RPMI8226 (cell line): ENCODE measurements around the gene COL9A3.

Experiments
- DNase-seq: peaks from one replicate; pipeline ENCODE4 v3.0.0-alpha.2; 2015

COL9A3 gene

DNA sequence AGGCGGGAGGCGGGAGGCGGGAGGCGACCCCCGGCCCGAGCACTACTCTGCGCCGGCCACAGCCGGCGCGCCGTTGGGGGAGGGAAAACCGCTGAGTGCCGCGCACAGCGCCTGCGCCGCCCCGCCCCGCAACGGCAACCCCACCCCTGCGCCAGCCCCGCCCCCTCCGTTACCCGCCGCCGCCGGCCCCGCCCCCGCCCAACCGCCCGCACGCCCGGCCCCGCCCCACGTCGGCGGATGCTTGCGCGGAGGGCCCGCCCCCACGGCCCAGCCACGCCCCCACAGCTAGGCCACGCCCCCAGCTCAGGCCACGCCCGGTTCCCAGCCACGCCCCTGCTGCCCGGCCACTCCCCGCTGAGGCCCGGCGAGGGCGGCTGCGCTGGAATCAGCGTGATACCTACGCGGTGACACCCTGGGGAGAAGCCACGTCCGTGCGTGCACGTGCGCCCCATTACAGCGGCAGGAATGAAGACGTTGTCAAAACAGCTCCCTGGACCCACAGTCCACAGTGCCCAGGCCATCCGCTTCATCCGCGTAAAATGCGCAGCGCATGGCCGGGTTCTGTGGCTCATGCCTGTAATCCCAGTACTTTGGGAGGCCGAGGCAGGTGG, 45.0 kb downstream of the COL9A3 start, which contains the start of gene TCFL5:
Gene TCFL5, minus strand, starts transcription at position 97 of the 611 bp plus-strand sequence. CDS start 152 bp downstream, outside the sequence.
- peak; percentile 86 for DNase-seq

DNA sequence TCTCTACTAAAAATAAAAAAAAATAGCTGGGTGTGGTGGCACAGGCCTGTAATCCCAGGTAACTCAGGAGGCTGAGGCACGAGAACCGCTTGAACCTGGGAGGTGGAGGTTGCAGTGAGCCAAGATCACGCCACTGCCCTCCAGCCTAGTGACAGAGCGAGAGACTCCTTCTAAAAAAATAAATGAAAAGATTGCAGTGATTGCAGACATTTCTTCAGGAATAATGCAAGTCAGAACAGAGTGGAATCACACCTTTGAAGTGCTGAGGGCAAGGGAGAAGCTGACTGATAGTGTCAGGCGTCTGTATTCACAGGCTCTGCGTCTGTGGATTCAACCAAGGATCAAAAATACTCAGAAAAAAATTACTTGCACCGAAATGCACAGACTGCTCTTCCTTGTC, 47.4 kb downstream of the COL9A3 start:
- DNase-seq, result no peak

DNA sequence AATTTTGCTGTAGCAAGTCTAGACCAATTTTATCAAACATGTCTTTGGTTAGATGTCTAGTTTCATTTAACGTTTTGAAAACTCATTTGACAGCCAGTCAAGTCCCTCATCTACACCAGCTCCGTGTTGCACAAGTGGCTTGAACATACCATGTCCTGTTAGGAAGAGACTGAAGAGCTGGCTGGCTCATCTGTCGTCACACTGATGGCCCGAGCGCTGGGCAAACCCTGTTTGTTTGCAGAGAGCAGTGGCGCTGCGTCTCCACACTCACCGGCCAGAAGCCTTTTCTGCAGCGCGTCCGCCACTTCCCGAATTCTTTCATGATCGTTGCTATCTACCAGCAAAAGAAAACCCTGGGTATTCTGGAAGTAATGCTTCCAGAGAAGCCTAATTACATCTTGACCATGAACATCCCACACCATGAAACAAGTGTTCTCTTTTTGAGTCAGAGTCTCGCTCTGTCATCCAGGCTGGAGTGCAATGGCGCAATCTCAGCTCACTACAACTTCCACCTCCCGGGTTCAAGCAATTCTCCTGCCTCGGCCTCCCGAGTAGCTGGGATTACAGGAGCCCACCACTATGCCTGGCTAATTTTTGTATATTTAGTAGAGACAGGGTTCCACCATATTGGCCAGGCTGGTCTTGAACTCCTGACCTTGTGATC, 55.5 kb downstream of the COL9A3 start:
- DNase-seq, result no peak

DNA sequence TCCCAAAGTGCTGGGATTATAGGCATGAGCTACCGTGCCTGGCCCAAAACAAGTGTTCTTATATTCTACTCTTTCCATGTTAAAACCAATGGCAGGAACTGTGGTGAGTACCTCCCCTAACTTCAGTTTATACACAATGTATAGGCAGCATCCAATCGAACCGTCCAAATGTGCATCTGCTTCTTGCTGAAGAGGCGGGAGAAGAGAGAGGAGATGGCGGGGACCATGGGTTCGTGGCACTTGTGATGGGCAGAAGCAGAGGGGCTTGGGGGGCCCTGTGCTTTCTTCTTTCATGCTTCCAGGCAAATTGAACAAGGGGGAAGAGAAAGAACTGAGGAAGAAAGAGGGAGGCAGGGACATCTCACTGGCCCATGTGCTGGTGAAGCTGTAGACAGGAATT, 56.0 kb downstream of the COL9A3 start:
- no peak for DNase-seq

DNA sequence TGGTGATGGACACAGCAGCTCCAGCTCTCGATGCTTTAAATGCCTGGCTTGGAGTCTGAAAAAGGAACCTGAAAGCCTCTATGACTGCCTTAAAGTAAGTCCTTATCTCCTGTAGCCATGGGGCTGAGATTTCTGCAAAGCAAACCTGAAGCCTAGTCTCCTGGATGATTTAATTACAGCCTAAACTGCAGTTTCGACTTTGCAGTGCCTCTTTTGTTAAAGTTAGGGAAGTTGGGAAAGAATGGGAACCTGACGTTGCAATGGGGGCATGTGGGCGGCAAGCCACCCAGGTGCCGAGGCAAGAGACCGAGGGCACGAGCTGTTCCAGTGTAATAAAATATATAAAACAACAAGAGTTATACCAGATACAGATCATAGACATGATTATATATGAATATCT, 56.4 kb downstream of the COL9A3 start:
- no peak for DNase-seq

DNA sequence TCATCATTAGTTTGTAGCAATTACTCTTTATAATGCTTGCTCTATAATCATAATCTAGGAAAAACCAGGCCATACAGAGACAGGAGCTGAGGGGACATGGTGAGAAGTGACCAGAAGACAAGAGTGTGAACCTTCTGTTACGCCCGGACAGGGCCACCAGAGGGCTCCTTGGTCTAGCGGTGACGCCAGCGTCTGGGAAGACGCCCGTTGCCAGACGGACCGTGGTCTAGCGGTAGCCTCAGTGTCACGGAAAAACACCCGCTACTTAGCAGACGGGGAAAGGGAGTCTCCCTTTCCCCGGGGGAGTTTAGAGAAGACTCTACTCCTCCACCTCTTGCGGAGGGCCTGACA, 56.8 kb downstream of the COL9A3 start:
- DNase-seq, result peak; percentile 67

DNA sequence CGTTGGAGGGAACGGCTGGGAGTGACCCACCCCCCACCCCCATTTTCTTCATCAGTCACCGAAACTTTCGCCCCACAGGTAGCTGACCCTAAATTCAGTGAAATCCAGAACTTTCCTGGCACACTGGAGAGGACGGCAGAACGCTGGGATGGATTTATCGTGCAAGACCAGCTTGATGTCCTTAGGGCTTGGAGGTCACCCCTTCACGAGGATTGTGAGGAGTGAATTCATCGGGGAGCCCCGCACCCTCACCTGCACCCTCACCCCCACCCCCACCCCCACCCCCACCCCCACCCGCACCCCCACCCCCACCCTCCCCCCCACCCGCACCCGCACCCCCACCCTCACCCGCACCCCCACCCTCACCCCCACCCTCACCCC, 58.1 kb downstream of the COL9A3 start:
- no peak for DNase-seq

DNA sequence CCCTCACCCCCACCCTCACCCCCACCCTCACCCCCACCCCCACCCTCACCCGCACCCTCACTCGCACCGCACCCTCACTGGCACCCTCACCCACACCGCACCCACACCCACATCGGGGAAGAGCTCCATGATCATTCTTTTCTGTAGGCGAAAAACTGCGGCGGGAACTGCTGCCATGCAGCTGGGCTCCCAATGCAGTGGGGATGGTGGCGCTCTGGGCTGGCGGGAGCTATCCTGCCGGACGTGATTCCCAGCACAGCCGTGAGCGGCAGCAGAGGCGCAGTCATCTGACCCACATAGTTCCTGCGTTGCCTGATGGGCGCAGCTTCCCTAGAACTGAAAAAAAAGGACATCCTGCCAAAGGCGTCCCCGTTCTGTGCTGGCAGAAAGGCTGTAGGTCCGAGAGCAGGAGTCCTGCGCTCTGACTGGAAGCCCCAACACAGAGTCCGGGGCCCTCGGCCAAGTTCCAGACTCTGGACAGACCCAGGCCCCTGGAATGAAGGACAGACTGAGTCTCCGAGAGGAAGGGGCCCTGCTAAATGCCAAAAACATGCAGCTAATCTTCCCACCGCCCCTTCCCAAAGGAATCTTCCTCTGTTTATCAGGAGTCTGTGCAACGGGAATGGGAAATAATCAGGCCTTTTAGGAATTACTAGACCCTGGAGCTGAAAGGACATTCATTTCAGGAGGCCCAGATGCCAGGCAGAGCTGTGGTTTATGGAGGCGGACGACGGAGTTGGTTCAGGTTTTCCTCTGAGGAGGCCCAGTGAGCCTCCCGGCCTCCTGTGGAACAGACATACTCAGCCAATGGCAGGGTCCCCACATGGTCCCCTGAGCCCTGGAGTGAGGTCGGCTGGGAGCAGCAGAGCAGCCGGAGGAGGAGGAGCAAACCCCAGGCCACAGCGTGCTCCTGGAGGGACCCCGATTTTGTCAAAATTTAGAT, 58.8 kb downstream of the COL9A3 start:
- peak; percentile 33 for DNase-seq

DNA sequence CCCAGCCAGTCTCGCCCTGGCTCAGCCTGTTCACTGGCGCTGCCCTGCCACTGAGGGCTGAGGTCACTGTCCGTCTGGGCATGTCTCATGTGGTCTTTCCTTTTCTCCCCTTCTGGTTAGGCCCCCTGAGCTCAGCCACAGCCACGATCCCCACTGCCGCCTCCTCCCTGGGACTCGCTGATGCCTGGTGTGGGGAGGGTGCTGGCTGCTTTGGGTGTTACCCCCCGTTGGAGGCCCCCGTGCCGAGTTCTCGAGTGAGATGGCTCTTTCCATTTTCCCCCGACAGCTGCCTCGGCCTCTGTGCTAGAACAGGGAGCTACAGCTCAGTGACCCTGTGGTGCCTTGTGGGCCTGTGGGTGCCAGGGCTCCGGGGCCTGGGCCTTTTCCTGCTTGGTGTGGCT, 59.7 kb downstream of the COL9A3 start:
- no peak for DNase-seq

DNA sequence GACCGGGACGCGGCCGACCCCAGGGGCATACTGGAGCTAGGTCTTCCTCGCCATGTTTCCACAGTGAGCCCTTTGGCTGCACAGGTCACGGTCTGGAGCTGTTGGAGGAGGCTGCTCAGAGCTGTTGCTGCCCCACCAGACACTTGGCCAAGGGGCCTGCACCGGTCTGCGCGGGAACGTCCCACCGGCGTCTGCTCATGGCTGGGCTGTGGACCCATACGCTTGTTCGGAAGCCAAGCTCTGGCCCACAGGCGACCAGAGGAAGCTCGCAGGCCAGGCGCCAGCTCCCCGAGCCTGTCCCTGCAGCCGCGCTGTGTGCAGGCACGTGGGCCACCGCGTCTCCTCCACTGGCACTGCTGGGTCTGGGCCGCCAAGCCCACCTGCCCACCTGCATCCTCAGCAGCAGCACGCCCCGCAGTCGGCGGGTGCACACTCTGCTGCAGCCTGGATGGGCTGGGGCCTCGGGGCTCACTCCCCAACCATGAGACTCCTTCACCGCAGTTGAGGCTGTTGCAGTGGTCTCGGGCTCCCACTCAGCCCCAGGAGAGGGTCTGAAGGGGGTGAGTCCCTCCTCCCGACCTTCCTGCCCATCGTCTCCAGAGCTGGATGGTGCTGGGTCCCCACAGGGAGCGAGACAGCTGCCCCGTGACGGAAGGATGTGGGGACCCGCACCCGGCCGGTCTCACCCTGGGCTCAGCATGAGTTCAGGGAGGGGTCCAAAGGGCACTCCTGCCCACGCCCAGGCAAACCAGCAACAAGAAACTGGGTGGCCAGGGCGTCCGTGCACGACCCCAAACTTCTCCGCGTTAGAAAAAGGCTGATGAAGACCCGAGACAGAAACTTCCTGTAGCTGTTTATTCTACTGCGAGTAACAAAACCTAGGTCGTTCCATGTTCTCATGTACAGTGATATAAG, 60.3 kb downstream of the COL9A3 start:
- no peak for DNase-seq

DNA sequence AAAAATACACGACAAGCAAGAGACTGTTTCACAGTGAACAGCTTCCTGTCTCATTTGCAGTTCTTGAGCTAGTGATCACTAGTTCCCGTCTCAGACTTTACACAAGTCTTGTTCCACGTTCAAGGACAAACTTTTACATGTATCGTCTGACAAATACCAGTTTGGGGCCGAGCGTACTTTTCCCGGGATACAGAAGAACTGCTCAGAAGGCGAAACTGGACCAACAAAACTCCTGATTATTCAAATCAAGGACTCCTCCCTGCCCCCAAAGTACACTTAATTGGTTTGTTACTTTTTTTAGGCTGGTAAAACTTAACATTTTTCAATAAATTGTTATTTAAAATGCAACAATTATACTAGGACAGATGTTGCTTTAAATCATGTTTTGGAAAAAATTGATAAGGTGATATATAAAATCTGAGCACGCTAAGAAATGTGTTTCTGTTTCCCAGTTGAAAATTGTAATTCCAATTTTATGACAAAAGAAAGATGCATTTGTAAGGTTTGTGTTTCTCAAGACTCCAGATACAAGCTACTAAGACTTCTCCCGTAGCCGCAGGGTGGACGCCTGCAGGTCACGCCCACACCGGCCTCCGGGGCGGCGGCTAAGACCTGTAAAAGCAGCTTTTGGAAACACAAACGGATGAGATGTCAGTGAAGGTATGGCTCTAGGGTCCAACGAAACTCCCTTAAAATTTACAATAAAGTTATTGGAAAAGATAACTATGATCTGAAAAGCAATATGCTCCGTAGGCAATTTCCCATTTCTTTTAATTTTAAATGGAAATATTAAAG, 61.6 kb downstream of the COL9A3 start:
- DNase-seq, result no peak

DNA sequence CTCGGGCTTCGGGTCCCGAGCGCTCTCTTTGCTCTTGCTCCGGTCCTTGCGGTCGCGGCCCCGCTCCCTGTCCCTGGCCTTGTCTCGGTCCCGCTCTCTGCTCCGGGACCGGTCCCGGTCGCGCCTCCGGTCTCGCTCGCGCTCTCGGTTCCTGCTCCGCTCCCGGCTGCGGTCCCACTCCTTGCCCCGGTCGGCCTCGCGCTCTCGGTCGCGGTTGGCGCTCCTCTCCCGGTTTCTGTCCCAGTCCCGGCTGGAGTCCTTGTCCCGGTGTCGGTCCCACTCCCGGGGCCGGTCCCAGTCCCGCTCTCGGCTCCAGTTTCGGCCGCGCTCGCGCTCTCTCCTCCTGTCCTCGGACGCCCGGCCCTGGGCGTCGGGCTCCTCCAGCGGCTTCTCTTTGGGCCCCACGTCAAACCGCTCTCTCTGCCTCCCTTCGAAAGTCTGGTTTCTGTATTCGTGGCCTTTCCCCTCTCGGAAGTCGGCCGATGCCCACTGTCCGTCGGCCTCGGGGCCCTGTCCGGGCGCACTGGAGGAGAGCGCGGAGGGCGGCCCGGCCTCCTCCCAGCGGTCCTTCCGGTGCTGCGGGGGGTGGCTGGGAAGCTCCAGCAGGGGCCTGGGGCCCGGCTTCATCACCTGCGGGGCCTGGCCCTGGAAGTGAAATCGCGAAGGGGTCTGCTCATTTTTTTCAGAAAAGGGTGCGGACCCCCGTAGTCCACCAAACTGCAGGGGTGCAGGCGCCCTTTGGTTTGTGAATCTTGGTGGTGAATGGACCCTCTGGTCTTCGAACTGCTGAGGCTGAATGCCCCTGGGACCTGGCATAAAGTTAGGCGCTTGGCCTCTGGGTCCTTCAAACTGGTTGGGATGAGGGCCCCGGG, 62.7 kb downstream of the COL9A3 start:
- no peak for DNase-seq

DNA sequence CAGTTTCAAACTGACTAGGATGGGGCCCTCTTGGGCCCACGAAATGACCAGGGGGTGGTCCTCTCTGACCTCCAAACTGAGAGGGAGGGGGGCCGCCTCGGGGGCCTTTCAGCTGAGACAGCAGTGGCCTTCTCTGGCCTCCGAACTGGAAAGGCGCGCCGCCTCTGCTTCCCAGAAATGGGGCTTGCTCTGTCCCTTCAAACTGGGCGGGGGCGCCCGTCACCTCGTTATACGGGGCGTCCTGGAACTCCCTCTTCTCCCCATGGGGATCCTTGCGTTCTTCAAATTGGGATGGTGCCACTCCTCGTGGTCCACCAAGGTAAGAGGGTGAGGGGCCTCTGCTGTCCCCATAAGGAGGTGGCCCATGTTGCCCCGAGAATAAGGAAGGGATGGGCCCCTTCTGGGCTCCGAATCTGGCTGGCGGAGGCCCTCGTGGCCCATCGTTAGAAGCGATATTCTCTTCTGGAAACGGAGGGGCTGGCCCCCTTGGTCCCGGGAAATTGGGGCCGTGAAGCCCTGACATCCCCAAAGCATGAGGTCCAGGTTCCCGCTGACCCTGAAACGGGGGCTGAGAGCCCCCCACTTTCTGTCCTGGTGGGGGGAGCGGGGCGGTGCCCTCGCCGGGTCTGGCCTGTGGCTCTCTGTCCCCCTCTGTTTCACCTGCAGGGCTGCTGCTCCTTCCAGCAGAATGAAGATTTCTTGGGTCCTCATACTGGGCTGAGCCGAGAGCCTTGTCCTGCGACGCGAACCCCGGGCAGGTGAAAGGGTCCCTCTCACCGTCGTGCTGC, 63.5 kb downstream of the COL9A3 start:
- no peak for DNase-seq

DNA sequence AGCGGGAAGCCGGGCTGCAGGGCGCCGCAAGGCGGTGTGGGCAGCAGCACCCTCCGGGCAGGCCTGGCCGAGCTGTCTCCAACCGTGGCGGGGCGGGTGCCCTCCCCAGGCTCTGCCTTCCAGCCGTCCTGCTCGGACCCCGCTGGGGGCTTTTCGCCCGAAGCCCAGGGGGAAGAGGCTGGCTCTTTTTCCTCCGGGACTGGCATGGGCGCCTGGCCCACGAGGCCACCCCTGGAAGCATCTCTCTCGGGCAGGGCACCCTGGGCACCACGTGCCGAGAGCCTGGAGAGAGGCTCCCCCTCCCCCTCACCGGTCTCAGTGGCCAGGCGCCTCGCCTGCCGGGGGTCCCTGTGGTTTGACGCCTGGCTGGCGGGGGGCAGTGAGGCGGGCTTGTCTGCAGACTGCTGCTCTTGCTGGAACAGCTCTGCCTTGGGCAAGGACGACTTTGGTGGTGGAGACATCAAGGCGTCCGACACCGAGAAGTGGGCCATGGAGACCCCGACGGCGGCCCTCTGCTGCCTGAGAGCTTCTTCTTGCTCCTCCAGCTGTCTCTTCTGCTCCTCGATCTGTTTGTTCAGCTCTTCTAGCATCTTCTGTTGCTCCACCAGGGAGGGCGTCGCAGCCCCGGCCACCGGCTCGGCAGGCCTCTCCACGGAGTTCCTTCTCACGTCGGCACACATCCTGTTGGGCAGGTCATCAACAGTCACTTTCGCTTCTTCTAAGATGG, 64.2 kb downstream of the COL9A3 start:
- no peak for DNase-seq

DNA sequence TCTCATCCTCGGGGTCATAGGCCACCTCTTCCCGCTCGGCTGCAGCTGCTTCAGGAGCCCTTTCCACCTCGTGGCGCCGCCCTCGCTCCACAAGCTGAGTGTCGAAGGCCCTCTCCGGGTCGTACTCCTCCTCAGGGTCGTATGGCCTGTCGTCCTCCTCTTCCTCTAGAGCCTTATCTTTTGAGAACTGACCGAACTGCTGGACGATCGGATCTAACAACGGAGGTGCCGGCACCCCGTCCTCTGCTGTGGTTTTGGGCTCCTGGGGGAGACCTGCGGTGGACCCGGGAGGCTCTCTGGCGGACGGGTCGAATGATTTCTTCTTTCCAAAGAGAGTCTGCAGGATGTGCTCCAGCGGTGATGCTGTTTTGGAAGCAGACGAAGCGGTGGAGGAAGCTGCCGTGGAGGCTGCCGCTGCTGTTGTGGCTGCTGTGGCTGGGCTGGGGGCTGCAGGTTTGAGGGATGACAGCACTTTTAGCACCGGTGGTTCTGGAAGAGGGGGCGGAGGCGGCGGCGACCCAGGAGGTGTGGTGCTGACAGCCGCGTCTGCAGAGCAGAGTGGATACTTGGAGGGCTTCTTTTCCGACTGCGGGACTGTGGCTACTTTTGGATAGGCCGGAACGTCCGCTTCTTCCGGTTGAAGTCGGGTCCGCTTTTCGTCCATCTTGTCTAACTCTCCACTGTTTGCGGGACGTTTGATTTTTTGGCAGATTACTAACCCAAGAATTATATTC, 65.0 kb downstream of the COL9A3 start:
- DNase-seq, result no peak

DNA sequence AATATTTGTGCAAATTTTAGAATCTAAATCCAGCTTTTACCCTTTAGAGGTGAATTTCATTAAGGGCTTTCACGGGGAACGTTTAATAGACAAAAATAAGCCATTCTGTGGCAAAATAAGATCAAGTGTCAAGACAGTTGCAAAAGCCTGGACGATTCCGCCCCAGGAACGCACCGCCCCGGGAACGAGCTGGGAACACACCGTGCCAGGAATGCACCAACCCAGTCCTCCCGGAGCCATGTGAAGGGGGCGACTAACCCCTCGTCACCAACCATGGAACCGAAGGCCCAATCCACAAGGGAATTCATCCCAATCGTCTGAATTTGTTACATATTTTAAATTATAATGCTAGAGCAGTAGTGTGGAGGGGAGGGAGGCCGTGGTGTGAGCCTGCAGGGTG, 65.6 kb downstream of the COL9A3 start:
- DNase-seq, result no peak

DNA sequence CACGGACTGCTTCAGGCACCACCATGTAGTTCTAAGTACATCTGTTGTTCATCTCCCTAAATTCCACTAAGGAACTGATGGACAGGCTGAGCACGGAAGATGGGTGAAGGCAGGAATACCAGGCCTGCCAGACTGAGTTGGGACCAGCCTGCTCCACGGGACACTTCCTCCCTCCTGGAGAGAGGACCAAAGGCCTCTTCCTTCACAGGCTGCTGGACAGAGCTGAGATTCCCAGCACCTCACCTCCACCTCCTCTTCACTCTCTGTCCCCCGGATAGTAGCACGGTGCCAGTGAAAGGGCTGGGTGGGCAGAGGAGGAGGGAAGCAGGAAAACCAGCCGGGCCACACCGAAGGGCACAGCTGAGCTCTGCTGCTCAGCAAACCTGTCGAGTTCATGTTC, 67.7 kb downstream of the COL9A3 start:
- DNase-seq, result no peak

DNA sequence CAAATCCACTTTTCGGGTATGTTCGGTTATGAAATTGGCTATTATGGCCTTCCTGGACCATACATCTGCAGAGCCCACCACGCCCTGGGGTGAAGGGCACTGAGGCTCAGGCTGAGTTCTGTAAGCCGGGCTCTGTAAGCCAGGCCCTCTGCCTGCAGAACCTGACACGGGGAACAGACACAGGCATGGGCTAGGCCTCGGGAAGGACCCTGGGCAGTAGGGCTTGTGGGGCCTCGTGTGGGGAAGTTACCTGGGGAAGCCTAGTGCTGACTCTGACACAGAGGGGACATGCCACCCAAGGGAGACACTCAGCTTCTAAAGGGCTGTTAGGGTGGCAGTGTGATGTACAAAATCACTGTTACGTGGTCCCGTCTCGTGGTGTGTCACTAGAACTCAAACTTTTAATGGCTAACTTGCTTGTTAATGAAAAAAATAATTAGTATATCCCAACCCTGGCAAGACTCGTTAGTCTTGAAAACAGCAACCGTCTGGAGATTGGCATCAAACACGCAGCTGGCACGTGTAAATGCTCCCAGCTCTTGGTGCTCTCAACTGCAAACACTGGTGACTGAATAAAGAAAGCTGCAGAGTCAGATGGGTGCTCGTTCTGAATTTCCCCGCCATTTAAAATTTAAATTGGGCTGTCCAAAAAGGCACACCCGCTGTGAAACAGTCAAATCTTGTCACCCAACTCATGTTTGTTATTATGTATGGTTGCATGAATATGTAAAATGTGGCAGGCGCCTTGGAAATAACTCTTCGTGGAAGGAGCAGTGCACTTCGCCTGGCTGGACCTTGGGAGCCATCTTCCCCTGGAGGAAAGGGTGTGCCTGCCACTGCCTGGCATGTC, 68.4 kb downstream of the COL9A3 start:
- DNase-seq, result no peak
